Stomach (tissue), 19 donors: Measurements from ENCODE around the gene IL36A. TPM values are rescaled to one million over a fixed set of nuclear protein-coding genes. Genes with fewer than 3 reads are reported as not detected.

Experiments used
- DNase-seq, 2 donors: peaks; one replicate each; pipeline versions ENCODE4 v3.0.0 to v3.0.0-alpha.2; 2013 to 2019
- H3K27ac ChIP-seq, 5 donors: fragments of 200-600 bp in 4 of 5; sonication (generic) in 4 of 5; one replicate each; pipeline ENCODE4 v1.5.1; 2013 to 2019; ENCODE audit warnings: mild to moderate bottlenecking in 1 of 5, moderate library complexity in 1 of 5
- H3K27me3 ChIP-seq, 3 donors: fragments of 200-600 bp; sonication (generic); one replicate each; pipeline ENCODE4 v1.5.1; 2017 to 2019; ENCODE audit warnings: mixed run types in 1 of 3
- H3K36me3 ChIP-seq, 4 donors: fragments of 200-600 bp; sonication (generic); 1 replicate in 3 of 4; 2 replicates in 1 of 4; pipeline ENCODE4 v1.5.1; 2016 to 2019
- H3K4me1 ChIP-seq, 4 donors: fragments of 200-600 bp; sonication (generic); one replicate each; pipeline ENCODE4 v1.5.1; 2016 to 2019
- H3K4me3 ChIP-seq, 4 donors: fragments of 200-600 bp; sonication (generic) in 3 of 4; one replicate each; pipeline ENCODE4 v1.5.1; 2016 to 2019; ENCODE audit warnings: mild to moderate bottlenecking in 1 of 4
- H3K9me3 ChIP-seq, 4 donors: fragments of 200-600 bp; sonication (generic); one replicate each; pipeline ENCODE4 v1.5.1; 2016 to 2019
- CTCF ChIP-seq, 7 experiments: fragments of 450-650 bp in 4 of 7; fragments of 200-600 bp in 3 of 7; sonication (generic) in 3 of 7; IDR thresholded peaks; one replicate each; pipeline ENCODE4 v1.5.1; 2016 to 2019; ENCODE audit warnings: antibody characterized with exemption in 7 of 7, control low read depth in 2 of 7, mild to moderate bottlenecking in 1 of 7
- EP300 ChIP-seq: sonication (generic); formaldehyde crosslinking; IDR thresholded peaks from one replicate; pipeline ENCODE4 v1.6.1; 2017; ENCODE audit warnings: antibody characterized with exemption
- POLR2A ChIP-seq, 4 donors: fragments of 450-650 bp; IDR thresholded peaks; one replicate each; pipeline ENCODE4 v1.6.1; 2016; ENCODE audit warnings: antibody characterized with exemption in 4 of 4, control low read depth in 2 of 4, mild to moderate bottlenecking in 1 of 4, moderate library complexity in 1 of 4
- POLR2AphosphoS5 ChIP-seq, 3 donors: sonication (generic); formaldehyde crosslinking; IDR thresholded peaks; one replicate each; pipeline ENCODE4 v1.6.1; 2016; ENCODE audit warnings: antibody characterized with exemption in 3 of 3
- WGBS, 5 donors: extraction: QIAGEN DNeasy Blood & Tissue Kit in 3 of 5; methylation state at CpG; one replicate each; pipeline versions ENCODE4 v1.1.5 to v1.1.7; 2013 to 2018; 5-methylcytosine and 5-hydroxymethylcytosine counted together
- intact Hi-C: fragments of 100-400 bp; cut with DNase I; formaldehyde crosslinking; loops from one replicate; pipeline ENCODE4 v1.15.1; 2023; ENCODE audit warnings: low total_unique reads
- long read RNA-seq, 10 donors: transcript quantifications; one replicate each; lab custom pipeline, GENCODE V29; 2026
- polyA plus RNA-seq, 3 donors: library from polyadenylated mRNA; stranded (reverse); fragments of 200-250 nt; gene quantifications; one replicate each; pipeline ENCODE4 v1.2.3, GENCODE V29; 2013
- total RNA-seq, 5 donors: library from RNA; depleted of rRNA; stranded (reverse); fragments of >200 nt; gene quantifications; one replicate each; pipeline versions ENCODE4 v1.1.0 to v1.2.3, GENCODE V29; 2014 to 2016
- donor health status: healthy with polysubstance abuse.
- donor health status: Bipolar disorder and iron deficiency.
- donor health status: healthy.

Gene IL36A, protein sequence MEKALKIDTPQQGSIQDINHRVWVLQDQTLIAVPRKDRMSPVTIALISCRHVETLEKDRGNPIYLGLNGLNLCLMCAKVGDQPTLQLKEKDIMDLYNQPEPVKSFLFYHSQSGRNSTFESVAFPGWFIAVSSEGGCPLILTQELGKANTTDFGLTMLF
- total RNA-seq (not detected), polyA plus RNA-seq (1 to 10 TPM in 1 of 3 donors, not detected in 2; 9.7 TPM)
- long read RNA-seq, donor 1, result 0 reads
- long read RNA-seq, donor 2, result 0 reads
- long read RNA-seq, donor 3, result 0 reads
- long read RNA-seq, donor 4, result 0 reads
- long read RNA-seq, donor 5, result 0 reads
- long read RNA-seq, donor 6, result 0 reads
- long read RNA-seq, donor 7, result 0 reads
- long read RNA-seq, donor 8, result 0 reads
- long read RNA-seq, donor 9, result 0 reads
- long read RNA-seq, donor 10, result 0 reads

- intact Hi-C loops, result no loop called here
- DNase-seq, result no peak
- WGBS, 5 donors, result 77 to 95% (median 92%) methylated on average over 3 of the region's 3 CpGs
Observed at GRCh38 chr2:113005030-113005509, at the start of gene IL36A. TSS of gene IL36A (plus strand) at chr2:113005459. CDS start at chr2:113005872, 413 bp downstream.

DNA sequence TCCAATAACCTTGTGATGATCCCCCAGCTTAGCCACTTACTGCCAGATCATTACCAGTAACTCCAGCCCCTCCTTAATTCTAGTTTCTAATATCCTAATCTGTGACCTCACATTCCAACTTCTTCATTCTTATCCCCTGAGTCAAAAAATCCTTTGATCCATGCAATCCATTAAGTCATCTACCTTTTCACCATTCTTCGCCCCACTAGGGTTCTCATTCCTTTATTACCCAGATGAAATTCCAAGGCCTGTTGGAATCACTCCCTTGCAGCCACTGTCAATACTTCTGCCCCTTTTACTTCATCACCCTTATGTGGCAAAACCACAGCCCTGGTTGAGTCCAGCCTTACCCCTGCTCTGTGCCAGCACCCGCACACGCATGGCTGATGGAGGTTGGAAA, 47.7 kb upstream of the IL36A start:
- Histone ChIP-seq H3K27me3 (peaks cover 0 to 11% (median 0%) of the 10 kb centered on the region in 3 donors), H3K4me3 (no peak overlapping the region), H3K27ac (no peak overlapping the region), H3K9me3 (no peaks in the 10 kb centered on the region), H3K4me1 (peaks cover 0 to 6% (median 3%) of the 10 kb centered on the region in 4 donors), H3K36me3 (no peaks in the 10 kb centered on the region)
- TF ChIP-seq POLR2A (IDR thresholded peaks at IDR 0.05), result no peak
- no peak for TF ChIP-seq CTCF (IDR thresholded peaks at IDR 0.05)
- TF ChIP-seq EP300, result no peak
- TF ChIP-seq POLR2AphosphoS5 (IDR thresholded peaks at IDR 0.05), result no peak
- no peak for DNase-seq
- WGBS, 5 donors, result 88 to 99% (median 97%) methylated on average over 3 of the region's 3 CpGs
- intact Hi-C loops, result no loop called here

More at GRCh38 chr2:113005030-113005509, at the start of gene IL36A:
- H3K9me3 ChIP-seq, result peaks cover 0 to 15% (median 12%) of the 10 kb centered on the region in 4 donors
- TF ChIP-seq POLR2AphosphoS5 (IDR thresholded peaks at IDR 0.05) (no peak), EP300 (no peak), POLR2A (IDR thresholded peaks at IDR 0.05) (no peak), CTCF (IDR thresholded peaks at IDR 0.05) (no peak)
- no peaks in the 10 kb centered on the region for H3K36me3 ChIP-seq
- H3K27me3 ChIP-seq, result no peaks in the 10 kb centered on the region
- no peak within 1 kb of the TSS for H3K4me3 ChIP-seq
- H3K4me1 ChIP-seq, result no peaks in the 10 kb centered on the region
- H3K27ac ChIP-seq, result no peak within 1 kb of the TSS

- peak in 1 of 2 donors; percentile 83 for DNase-seq
- no peaks in the 10 kb centered on the region for H3K9me3 ChIP-seq
- H3K36me3 ChIP-seq, result no peaks in the 10 kb centered on the region
- no peak overlapping the region for H3K4me3 ChIP-seq
- no peak for TF ChIP-seq EP300
- peak in 5 of 7 experiments; percentile 47 to 72 (median 58) for TF ChIP-seq CTCF (IDR thresholded peaks at IDR 0.05)
- intact Hi-C loops, result no loop called here
- no peak overlapping the region for H3K27ac ChIP-seq
- H3K4me1 ChIP-seq, result peaks cover 0 to 6% (median 3%) of the 10 kb centered on the region in 4 donors
- peaks cover 0 to 11% (median 0%) of the 10 kb centered on the region in 3 donors for H3K27me3 ChIP-seq
- WGBS, 5 donors, result 35 to 48% (median 42%) methylated on average over 9 of the region's 9 CpGs
Observed at GRCh38 chr2:112958428-112959108, 46.7 kb upstream of the IL36A start.

- H3K4me3 ChIP-seq, result no peak overlapping the region
- no peak for TF ChIP-seq EP300
- TF ChIP-seq CTCF (IDR thresholded peaks at IDR 0.05), result peak in 2 of 7 experiments; percentile 7 to 9
- no peak for TF ChIP-seq POLR2AphosphoS5 (IDR thresholded peaks at IDR 0.05)
- H3K27ac ChIP-seq, result no peak overlapping the region
- H3K27me3 ChIP-seq, result peaks cover 0 to 11% (median 0%) of the 10 kb centered on the region in 3 donors
- WGBS, 5 donors, result 62 to 68% (median 66%) methylated on average over 14 of the region's 14 CpGs
- intact Hi-C loops, result no loop called here
- no peaks in the 10 kb centered on the region for H3K36me3 ChIP-seq
- peaks cover 0 to 6% (median 3%) of the 10 kb centered on the region in 4 donors for H3K4me1 ChIP-seq
- no peaks in the 10 kb centered on the region for H3K9me3 ChIP-seq
- DNase-seq, result peak in 1 of 2 donors; percentile 31
Observed at GRCh38 chr2:112959109-112959812, 46.0 kb upstream of the IL36A start.
